HG03103 (cell line): ENCODE measurements around the gene ODAD3.
A peak's percentile ranks its signal among the peaks of the same experiment; 100 is the strongest.
"Not testable (repeated sequence)": the region's sequence is repeated elsewhere in the genome, so short reads cannot be mapped to it uniquely, and the experiment has no call there.

Experiments used
- ATAC-seq: cut with Tn5 transposase; IDR thresholded peaks from one replicate; pipeline ENCODE4 v1.9.1; 2021; ENCODE audit warnings: low read depth; ENCODE audit not compliant: unreplicated experiment

Gene ODAD3

GRCh38 chr19:11408591-11408990, 26.3 kb downstream of the ODAD3 start:
- no peak for ATAC-seq

- ATAC-seq = not testable (repeated sequence)
Measured at GRCh38 chr19:11406703-11407236, 28.2 kb downstream of the ODAD3 start.

- no peak for ATAC-seq
Measured at GRCh38 chr19:11405846-11406643, 28.9 kb downstream of the ODAD3 start.

- no peak for ATAC-seq
Measured at GRCh38 chr19:11404588-11405222, 30.2 kb downstream of the ODAD3 start.

- ATAC-seq = no peak
Measured at GRCh38 chr19:11401808-11402543, 32.9 kb downstream of the ODAD3 start.

- no peak for ATAC-seq
Measured at GRCh38 chr19:11400798-11401197, 34.1 kb downstream of the ODAD3 start.

- no peak for ATAC-seq
Measured at GRCh38 chr19:11399667-11400066, 35.3 kb downstream of the ODAD3 start.

- no peak for ATAC-seq
Measured at GRCh38 chr19:11397089-11397610, 37.8 kb downstream of the ODAD3 start.

GRCh38 chr19:11390933-11391680, 43.8 kb downstream of the ODAD3 start:
- no peak for ATAC-seq

GRCh38 chr19:11390359-11390758, 44.6 kb downstream of the ODAD3 start:
- no peak for ATAC-seq

GRCh38 chr19:11387162-11388034, 47.5 kb downstream of the ODAD3 start:
- no peak for ATAC-seq

GRCh38 chr19:11384778-11385129, 50.2 kb downstream of the ODAD3 start:
- ATAC-seq = no peak

GRCh38 chr19:11383706-11384048, 51.2 kb downstream of the ODAD3 start:
- ATAC-seq = no peak

GRCh38 chr19:11382898-11383705, 51.8 kb downstream of the ODAD3 start:
- ATAC-seq = no peak

- peak; percentile 62 for ATAC-seq
Measured at GRCh38 chr19:11380653-11381537, 54.0 kb downstream of the ODAD3 start.

- no peak for ATAC-seq
Measured at GRCh38 chr19:11379857-11380350, 55.0 kb downstream of the ODAD3 start.

GRCh38 chr19:11379269-11379845, 55.6 kb downstream of the ODAD3 start:
- not testable (repeated sequence) for ATAC-seq
